Astrocyte of the hippocampus (primary cell): ENCODE results near the gene CSTF1.
A peak's percentile ranks its signal among the peaks of the same experiment; 100 is the strongest.
"Not testable (repeated sequence)": the region's sequence is repeated elsewhere in the genome, so short reads cannot be mapped to it uniquely, and the experiment has no call there.

ENCODE experiments used
- DNase-seq: peaks from one replicate; pipeline ENCODE4 v3.0.0; 2011; ENCODE audit warnings: low read depth, low spot score

The CSTF1 gene

GRCh38 chr20:56369179-56369578 lies 23.3 kb upstream of the CSTF1 start:
- DNase-seq, result no peak

GRCh38 chr20:56371977-56372376 lies 20.5 kb upstream of the CSTF1 start:
- no peak for DNase-seq

DNA sequence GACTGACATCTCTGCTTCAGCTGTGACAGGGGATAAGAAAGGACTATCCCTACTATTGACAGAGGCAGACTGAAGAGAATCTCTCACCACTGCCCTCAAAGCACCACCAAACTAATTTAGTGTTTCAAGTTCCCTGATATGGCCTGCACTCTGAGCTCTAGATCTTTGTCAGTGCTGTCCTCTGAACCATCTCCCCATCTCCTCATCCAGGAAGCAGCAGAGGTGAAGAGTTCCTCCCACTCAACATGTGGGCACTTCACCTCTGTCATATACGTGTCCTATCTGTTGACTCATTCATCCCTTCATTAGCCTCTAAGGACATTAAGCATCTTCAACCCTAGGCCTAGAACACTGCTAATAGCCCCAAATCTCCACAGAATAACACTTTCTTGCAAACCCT lies 19.6 kb upstream of the CSTF1 start:
- DNase-seq, result no peak

DNA sequence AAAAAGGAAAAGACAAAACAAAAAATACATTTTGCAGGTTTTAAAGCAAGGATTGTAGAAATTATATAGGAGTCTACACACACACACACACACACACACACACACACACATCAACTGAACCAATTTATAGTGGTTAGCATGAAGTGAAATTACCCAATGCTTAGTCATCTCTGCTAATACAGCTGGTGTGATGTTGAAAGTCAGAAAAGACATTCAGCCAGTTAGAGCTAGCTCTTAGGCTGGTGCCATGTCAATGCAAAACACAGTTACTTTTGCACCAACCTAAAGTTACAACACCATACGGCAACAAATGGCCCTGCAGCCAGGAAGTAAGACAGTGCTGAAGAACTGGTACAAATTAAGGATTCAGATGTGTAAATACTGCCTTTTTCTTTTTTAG lies 18.5 kb upstream of the CSTF1 start:
- peak; percentile 70 for DNase-seq

DNA sequence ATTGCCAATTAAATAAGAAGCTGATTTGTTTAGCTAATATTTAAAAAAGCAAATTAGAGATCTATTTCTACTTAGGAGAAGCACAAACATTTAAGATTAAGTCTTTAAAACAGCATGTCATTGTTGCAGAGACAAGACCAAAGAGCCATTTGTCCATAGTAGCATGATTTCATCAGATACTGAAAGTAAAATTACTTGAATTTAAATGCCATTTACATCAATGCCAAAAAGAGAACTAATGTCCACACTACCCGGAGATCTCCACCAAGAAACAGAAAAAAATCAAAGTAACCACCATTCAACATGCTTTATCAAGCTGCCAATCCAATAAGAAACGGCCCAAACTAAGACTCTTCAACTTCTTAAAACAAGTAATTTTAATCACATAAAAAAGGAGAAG lies 16.1 kb upstream of the CSTF1 start:
- no peak for DNase-seq

DNA sequence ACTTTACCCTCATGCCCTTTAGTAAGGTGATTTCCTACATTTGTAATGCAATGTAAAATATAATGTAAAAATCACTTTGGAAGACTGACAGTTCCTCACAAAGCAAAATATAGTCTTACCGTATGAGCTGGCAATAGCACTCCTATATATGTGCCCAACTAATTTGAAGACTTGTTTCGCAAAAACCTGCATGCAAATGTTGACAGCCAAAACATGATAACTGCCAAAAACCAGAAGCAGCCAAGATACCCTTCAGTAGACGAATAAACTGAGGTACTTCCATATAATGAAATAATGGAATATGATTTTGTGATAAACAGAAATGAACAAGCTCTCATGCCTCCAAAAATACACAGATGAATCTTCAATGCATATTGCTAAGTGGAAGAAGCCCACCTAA lies 14.1 kb upstream of the CSTF1 start:
- DNase-seq, result no peak

DNA sequence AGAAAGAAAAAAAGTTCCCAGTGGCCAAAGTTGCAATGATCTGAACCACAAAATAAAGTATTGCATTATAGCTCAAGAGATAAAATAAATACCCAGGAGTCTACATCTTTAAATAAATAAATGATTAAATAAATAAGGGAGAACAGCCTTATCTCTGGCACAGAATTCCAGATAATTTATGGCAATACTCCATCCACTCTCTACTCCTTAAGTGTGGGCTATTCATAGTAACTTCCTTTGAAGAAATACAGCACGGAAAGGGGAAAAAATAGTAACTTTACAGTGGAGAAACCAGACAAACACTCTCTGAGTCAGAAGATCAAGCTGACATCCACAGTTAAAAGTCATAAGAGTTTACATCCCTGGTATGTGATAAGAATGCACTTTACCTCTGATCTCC lies 12.1 kb upstream of the CSTF1 start:
- peak; percentile 37 for DNase-seq

DNA sequence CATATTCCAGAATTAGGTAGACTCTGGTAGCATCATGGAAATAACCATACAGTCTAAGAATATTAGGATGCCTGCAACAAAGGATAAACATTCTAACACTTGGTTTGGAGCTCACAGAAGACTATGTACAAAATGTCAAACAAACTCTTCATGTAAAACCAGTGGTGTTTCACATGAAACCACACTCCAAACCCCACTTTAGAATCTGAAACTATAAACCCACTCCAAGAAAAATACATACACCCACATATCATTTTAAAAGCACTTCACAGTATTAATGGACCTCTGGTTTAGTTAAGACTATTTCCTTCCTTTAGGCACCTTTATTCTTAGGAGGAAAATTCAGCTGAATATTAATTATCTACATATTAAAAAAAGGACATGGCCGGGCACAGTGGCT lies 10.9 kb upstream of the CSTF1 start:
- DNase-seq, result no peak

DNA sequence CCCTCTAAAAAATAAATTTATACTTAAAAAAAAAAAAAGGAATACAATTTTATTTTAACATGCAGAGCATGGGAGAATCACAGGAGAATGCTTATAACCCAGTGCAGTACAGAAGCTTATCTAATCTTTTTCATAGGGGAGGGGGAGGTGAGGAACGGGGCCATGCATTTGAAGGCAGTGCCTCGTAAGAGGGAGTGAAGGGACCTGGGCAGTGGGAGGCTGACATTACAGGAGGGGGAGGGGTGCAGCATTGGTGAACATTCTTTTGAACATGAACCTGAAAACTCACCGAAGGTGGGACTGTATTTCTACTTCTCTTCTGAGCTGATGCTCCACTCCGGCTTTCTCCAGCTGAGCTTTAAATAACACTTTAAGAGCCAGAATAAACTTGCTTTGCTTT lies 9.7 kb upstream of the CSTF1 start:
- DNase-seq, result no peak

- DNase-seq, result no peak
These were observed 9.1 kb upstream of the CSTF1 start for GRCh38 chr20:56383334-56383733.

GRCh38 chr20:56385130-56385529 lies 7.3 kb upstream of the CSTF1 start:
- DNase-seq, result no peak

- no peak for DNase-seq
These were observed 6.2 kb upstream of the CSTF1 start for GRCh38 chr20:56386219-56386618.

GRCh38 chr20:56388882-56389281 lies 3.6 kb upstream of the CSTF1 start:
- DNase-seq, result no peak

DNA sequence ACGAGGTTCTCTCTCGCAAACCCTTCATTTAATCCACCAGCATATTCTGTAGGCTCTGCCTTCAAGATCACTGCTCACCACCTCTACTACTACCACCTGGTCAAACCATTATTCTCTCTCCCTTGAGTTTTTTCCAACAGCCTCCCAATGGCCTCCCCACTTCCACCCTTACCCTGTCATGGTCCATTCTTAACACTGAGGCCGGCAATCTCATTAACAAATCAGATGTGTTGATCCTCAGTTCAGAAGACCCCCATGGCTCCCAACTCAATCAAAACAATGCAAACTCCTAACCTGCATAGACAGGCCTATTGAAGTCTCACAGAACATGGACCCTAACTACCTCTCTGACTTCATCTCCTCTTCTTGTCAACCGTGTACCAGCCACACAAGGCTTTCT lies 2.6 kb upstream of the CSTF1 start:
- DNase-seq, result no peak

DNA sequence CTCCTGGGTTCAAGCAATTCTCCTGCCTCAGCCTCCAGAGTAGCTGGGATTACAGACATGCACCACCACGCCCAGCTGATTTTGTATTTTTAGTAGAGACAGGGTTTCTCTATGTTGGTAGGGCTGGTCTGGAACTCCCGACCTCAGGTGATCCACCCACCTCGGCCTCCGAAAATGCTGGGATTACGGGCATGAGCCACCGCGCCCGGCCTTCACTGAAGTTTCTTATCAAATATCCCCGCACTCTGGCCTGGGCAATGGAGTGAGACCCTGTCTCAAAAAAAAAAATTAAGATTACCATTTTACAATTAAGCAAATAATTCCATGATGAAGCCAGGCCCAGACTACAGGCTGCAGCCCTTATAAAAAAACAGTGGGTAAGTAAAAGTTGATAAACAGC lies 2.0 kb upstream of the CSTF1 start:
- DNase-seq, result not testable (repeated sequence)

GRCh38 chr20:56391037-56391436 lies 1.4 kb upstream of the CSTF1 start:
- DNase-seq, result no peak

DNA sequence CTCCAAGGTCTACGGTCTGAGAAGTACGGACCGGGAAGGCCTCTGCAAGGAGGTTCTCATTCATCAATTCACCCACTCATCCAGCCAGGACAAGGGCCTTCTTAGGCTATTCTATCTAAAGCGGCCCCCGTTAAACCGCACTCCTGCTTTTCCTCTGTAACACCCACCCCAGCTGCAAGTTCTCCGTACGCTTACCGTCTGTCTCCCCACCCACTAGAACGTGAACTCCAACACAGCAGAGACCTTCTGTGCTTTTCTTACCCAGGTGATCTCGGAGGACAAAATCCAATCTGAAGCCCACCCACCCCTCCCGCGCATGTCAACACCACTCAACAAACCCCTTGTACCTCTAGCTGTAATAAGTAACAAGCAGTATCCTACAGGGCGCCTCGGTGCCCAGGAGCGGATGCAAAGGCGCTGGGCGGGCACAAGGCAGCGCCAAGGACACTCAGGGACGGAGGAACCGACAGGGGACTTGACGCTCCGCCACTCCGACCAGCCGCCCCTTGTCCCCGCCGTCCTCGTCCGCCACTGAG lies 781 bp upstream of the CSTF1 start:
- peak; percentile 20 for DNase-seq

DNA sequence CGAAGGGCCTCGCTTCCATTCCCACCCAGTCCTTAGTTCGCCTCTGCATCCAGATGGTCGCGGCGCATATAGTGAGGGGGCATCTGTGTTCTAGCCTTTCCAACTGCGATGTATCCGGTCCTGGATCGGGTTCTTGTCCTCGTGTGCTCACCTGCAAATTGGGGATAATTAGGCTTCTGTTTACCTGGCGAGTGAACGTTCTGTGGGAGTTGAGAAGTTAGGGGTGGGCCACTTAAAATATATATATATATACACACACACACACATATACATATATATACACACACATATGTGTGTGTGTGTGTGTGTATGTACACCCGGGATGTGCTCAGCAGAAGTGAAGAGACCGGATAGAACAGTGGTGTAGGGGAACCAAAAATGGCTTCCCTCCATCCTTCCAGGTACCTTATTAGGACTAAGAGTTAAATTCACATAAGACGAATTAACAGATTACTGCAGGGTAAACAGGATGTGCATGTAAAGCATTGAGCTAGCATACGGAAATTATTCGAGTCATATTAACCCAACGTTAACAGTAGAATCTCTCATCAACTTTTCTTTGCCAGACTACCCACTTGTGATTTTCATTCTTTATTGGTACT lies 537 bp downstream of the CSTF1 start:
- DNase-seq, result no peak

- DNase-seq, result no peak
These were observed 1.2 kb downstream of the CSTF1 start for GRCh38 chr20:56393653-56394052.

- no peak for DNase-seq
These were observed 2.7 kb downstream of the CSTF1 start for GRCh38 chr20:56395166-56395565.

- peak; percentile 84 for DNase-seq
These were observed 7.7 kb downstream of the CSTF1 start for GRCh38 chr20:56400001-56400640.

DNA sequence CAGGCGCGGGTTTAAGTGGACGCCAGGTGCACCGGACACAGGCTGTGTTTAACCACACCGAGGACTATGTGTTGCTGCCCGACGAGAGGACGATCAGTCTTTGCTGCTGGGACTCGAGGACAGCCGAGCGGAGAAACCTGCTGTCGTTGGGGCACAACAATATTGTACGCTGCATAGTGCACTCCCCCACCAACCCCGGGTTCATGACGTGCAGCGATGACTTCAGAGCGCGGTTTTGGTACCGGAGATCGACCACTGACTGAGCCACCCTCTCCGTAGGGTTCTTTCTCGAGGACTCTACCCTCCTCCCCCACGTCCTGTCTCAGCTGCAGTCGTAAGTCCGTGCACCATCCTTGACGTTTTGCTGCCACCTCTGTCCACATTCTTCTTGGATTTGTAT lies 11.0 kb downstream of the CSTF1 start:
- no peak for DNase-seq

DNA sequence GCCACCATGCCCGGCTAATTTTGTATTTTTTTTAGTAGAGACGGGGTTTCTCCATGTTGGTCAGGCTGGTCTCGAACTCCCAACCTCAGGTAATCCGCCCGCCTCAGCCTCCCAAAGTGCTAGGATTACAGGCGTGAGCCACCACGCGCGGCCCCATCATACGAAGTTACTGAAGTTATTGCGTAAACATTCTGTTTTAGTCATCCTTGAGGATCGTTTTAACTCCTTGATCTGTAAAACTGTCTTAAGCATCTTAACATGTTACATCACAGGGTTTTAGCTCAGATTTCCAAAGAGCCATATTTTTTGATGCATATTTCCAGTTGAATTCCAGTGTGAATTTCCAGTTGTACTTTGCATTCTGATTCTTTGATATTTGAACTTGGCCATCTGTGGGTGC lies 12.9 kb downstream of the CSTF1 start:
- not testable (repeated sequence) for DNase-seq

DNA sequence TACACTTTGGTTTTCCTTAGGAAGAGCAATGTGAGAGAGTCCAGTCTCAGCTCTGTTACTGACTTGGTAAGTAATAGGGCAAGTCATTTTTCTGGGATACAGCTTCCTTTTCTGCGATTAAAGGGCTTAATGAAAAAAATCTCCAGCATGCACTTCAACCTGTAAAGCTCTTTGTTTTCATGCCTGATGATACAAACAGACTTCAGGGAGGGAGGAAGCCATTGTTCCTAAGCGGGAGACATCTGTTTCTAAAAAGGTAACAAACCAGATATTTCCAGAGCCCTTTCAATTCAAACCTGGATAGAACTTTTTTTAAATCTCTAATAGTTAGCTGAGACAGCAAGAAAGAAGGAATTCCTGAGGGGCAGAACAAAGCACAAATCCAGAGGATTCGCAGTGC lies 14.5 kb downstream of the CSTF1 start:
- no peak for DNase-seq
